ENCODE measurements around the gene GIMAP5. TPM values are rescaled to one million over a fixed set of nuclear protein-coding genes. Genes with fewer than 3 reads are reported as not detected.

GIMAP5 gene
- total RNA-seq, 1 donor from 2014 or later = 10.7 TPM

Other genes with a start within 250 kb of the GIMAP5 start
- gene GIMAP7, start 222.5 kb upstream of the GIMAP5 start, total RNA-seq = 16.8 TPM
- 31.2 TPM for gene GIMAP4, start 170.0 kb upstream of the GIMAP5 start, total RNA-seq
- gene GIMAP6, start 105.0 kb upstream of the GIMAP5 start, total RNA-seq = 24.3 TPM
- 5.0 TPM for gene GIMAP2, start 51.7 kb upstream of the GIMAP5 start, total RNA-seq
- 5.9 TPM for gene GIMAP1, start 20.8 kb upstream of the GIMAP5 start, total RNA-seq
- gene TMEM176B, start 62.9 kb downstream of the GIMAP5 start, total RNA-seq = 34.0 TPM
- 18.5 TPM for gene TMEM176A, start 63.4 kb downstream of the GIMAP5 start, total RNA-seq
- 0.36 TPM for gene AOC1, start 115.1 kb downstream of the GIMAP5 start, total RNA-seq
- gene KCNH2, start 240.9 kb downstream of the GIMAP5 start, total RNA-seq = 94.1 TPM

All from left ventricle myocardium inferior (tissue), 1 donor.